Panc1 (cell line): ENCODE results near the gene LCA5L. TPM values are rescaled to one million over a fixed set of nuclear protein-coding genes. Genes with fewer than 3 reads are reported as not detected.
"Not testable (repeated sequence)": the region's sequence is repeated elsewhere in the genome, so short reads cannot be mapped to it uniquely, and the experiment has no call there.

Experiments
- ATAC-seq: fragments of 200-7000 bp; cut with Tn5 transposase; 2 replicates; pipeline ENCODE4 v1.9.1; 2020; ENCODE audit warnings: mild to moderate bottlenecking, moderate library complexity
- BruUV-seq: library from RNA; stranded (reverse); fragments of 400-500 nt; replicated peaks from 2 replicates; lab custom pipeline; 2021; lab: Mats Ljungman, UMichigan
- CTCF ChIA-PET: fragments of 300-600 bp; sonication (Branson Sonifier 250); formaldehyde crosslinking; loops from one replicate; lab custom pipeline; 2022; ENCODE audit warnings: antibody characterized with exemption; lab: Charles Lee
- POLR2A ChIA-PET: fragments of 300-600 bp; sonication (Branson Sonifier 250); formaldehyde crosslinking; loops from one replicate; lab custom pipeline; 2022; ENCODE audit warnings: antibody characterized with exemption; lab: Charles Lee
- DNase-seq: peaks from one replicate; pipeline ENCODE4 v3.0.0-alpha.2; 2010; ENCODE audit warnings: low read depth, low spot score
- H3K27ac ChIP-seq: 2 replicates; pipeline ENCODE4 v1.5.1; 2011; ENCODE audit warnings: mild to moderate bottlenecking, low read length, inconsistent platforms
- H3K27me3 ChIP-seq: fragments of 200-500 bp; sonication (Bioruptor generic); 2 replicates; pipeline ENCODE4 v1.6.0; 2014; ENCODE audit warnings: low read length, inconsistent platforms; ENCODE audit not compliant: control insufficient read depth, insufficient read depth
- H3K36me3 ChIP-seq: fragments of 200-500 bp; sonication (Bioruptor generic); 2 replicates; pipeline ENCODE4 v1.5.1; 2014; ENCODE audit warnings: inconsistent platforms, mild to moderate bottlenecking, low read length, moderate library complexity; ENCODE audit not compliant: control insufficient read depth, insufficient read depth
- H3K4me1 ChIP-seq: 2 replicates; pipeline ENCODE4 v1.5.1; 2011; ENCODE audit warnings: inconsistent platforms, mild to moderate bottlenecking, low read length, moderate library complexity; ENCODE audit not compliant: control insufficient read depth, insufficient read depth
- H3K4me3 ChIP-seq, 2 experiments: 2 replicates each; pipeline ENCODE4 v1.5.1; 2011 to 2012; ENCODE audit warnings: low read depth in 2 of 2, low read length in 2 of 2, mild to moderate bottlenecking in 2 of 2, inconsistent platforms in 1 of 2, moderate library complexity in 1 of 2
- H3K9me3 ChIP-seq: fragments of 200-500 bp; sonication (Bioruptor generic); 2 replicates; pipeline ENCODE4 v1.5.1; 2014; ENCODE audit warnings: low read depth, mild to moderate bottlenecking, inconsistent platforms, low read length, moderate library complexity; ENCODE audit not compliant: control insufficient read depth, insufficient read depth
- POLR2AphosphoS5 ChIP-seq: IDR thresholded peaks from 2 replicates; pipeline ENCODE4 v1.6.1; 2012; ENCODE audit warnings: mild to moderate bottlenecking, low read depth, low read length, moderate library complexity
- REST ChIP-seq, 2 experiments: IDR thresholded peaks; 2 replicates each; pipeline ENCODE4 v1.6.1; 2011 to 2012; ENCODE audit warnings: low read depth in 2 of 2, control low read depth in 1 of 2, low read length in 1 of 2, mild to moderate bottlenecking in 1 of 2, moderate library complexity in 1 of 2; ENCODE audit not compliant: insufficient read depth in 1 of 2
- SIN3A ChIP-seq: IDR thresholded peaks from 2 replicates; pipeline ENCODE4 v1.6.1; 2012; ENCODE audit warnings: low read depth, mild to moderate bottlenecking, low read length, moderate library complexity, borderline replicate concordance; ENCODE audit not compliant: insufficient read depth
- TCF7L2 ChIP-seq: IDR thresholded peaks from 2 replicates; pipeline ENCODE4 v1.6.1; 2011; ENCODE audit warnings: mild to moderate bottlenecking, low read depth, low read length, inconsistent platforms
- in situ Hi-C: cut with HindIII; loops from 2 replicates; pipeline ENCODE4 v1.10.0; 2016; ENCODE audit warnings: low sequenced_read_pairs, low pct_unique_long_range_greater_than_20kb
- intact Hi-C: fragments of 100-400 bp; cut with micrococcal nuclease; formaldehyde crosslinking; loops from one replicate; pipeline ENCODE4 v1.10.0; 2022; ENCODE audit not compliant: unreplicated experiment
- total RNA-seq: library from RNA; stranded (reverse); gene quantifications from one replicate; pipeline ENCODE4 v1.2.1, GENCODE V29; 2021; ENCODE audit not compliant: unreplicated experiment
- TF ChIP-seq, protein P1 (sequence below): fragments of 450-650 bp; IDR thresholded peaks from 2 replicates; pipeline ENCODE4 v1.5.1; 2017; ENCODE audit warnings: mild to moderate bottlenecking

LCA5L gene
- total RNA-seq, 1 experiment from 2014 or later = 0.87 TPM

- intact Hi-C loops = no loop called here
Measured at GRCh38 chr21:39385299-39386145, 60.1 kb downstream of the LCA5L start.

DNA sequence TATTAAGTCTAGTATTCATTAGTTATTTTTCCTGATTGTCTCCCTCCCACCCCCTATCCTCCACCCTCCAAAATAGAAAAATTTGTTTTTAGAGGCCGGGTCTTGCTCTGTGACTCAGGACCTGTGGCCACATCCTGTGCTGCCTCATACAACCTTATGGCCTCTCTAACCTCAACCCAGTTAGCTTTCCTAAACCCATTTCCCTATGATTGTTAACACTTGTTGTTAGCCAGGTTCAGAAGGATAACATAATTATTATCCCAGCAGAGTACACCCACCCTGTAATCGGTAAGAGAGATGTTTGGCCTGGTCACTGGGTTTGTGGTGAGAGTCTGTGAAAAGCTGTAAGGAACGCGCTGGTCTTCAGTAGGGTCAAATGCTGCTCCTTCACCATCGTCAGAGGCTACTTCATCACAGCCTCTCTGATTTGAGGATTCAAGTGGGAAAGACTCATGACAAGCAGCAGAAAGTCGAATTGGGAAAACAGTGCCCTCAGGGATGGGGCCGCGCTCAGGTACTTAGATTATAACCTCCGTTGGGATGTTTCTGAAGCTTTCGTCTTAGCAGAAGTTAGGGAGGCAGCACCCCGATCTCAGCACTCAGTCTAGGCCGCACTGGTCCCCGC lies 60.8 kb downstream of the LCA5L start:
- POLR2A ChIA-PET = interaction anchor here (0.6 kb wide), 1 partner anchor 35 kb away, joined by 13 read pairs; no protein-coding TSS in a partner anchor
- no peaks in the 10 kb centered on the region for H3K9me3 ChIP-seq
- no TSS peak for BruUV-seq
- intact Hi-C loops (no loop called here), in situ Hi-C loops (no loop called here)
- CTCF ChIA-PET = no interaction called here
- H3K4me1 ChIP-seq = peaks cover 19% of the 10 kb centered on the region
- no peak for ATAC-seq
- no peak for DNase-seq
- TF ChIP-seq, protein P1, sequence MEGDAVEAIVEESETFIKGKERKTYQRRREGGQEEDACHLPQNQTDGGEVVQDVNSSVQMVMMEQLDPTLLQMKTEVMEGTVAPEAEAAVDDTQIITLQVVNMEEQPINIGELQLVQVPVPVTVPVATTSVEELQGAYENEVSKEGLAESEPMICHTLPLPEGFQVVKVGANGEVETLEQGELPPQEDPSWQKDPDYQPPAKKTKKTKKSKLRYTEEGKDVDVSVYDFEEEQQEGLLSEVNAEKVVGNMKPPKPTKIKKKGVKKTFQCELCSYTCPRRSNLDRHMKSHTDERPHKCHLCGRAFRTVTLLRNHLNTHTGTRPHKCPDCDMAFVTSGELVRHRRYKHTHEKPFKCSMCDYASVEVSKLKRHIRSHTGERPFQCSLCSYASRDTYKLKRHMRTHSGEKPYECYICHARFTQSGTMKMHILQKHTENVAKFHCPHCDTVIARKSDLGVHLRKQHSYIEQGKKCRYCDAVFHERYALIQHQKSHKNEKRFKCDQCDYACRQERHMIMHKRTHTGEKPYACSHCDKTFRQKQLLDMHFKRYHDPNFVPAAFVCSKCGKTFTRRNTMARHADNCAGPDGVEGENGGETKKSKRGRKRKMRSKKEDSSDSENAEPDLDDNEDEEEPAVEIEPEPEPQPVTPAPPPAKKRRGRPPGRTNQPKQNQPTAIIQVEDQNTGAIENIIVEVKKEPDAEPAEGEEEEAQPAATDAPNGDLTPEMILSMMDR = no peak
- TF ChIP-seq TCF7L2 (no peak), POLR2AphosphoS5 (no peak), SIN3A (no peak), REST (IDR thresholded peaks at IDR 0.05; ENCODE audit: insufficient read depth in 1 of 2, low read depth in 2 of 2, low read length in 1 of 2) (no peak)
- H3K27me3 ChIP-seq = no peaks in the 10 kb centered on the region
- no peak overlapping the region for H3K4me3 ChIP-seq
- H3K36me3 ChIP-seq = no peaks in the 10 kb centered on the region
- H3K27ac ChIP-seq = peak overlapping the region; percentile 7; the same call in 1 of the 2 replicates

More at GRCh38 chr21:39385299-39386145, 60.1 kb downstream of the LCA5L start:
- no TSS peak for BruUV-seq
- ChIA-PET POLR2A (interaction anchor here (0.6 kb wide), 1 partner anchor 35 kb away, joined by 13 read pairs; no protein-coding TSS in a partner anchor), CTCF (no interaction called here)
- no peak for TF ChIP-seq SIN3A
- TF ChIP-seq TCF7L2 = no peak
- TF ChIP-seq, protein P1 = no peak
- TF ChIP-seq REST (IDR thresholded peaks at IDR 0.05; ENCODE audit: insufficient read depth in 1 of 2, low read depth in 2 of 2, low read length in 1 of 2) = no peak
- H3K27ac ChIP-seq = peak overlapping the region; percentile 89
- in situ Hi-C loops = no loop called here
- no peaks in the 10 kb centered on the region for H3K9me3 ChIP-seq
- peaks cover 19% of the 10 kb centered on the region for H3K4me1 ChIP-seq
- H3K36me3 ChIP-seq = no peaks in the 10 kb centered on the region
- DNase-seq (no peak), ATAC-seq (peak; percentile 74)
- H3K27me3 ChIP-seq = no peaks in the 10 kb centered on the region
- H3K4me3 ChIP-seq = peak overlapping the region; percentile 27 to 51

DNA sequence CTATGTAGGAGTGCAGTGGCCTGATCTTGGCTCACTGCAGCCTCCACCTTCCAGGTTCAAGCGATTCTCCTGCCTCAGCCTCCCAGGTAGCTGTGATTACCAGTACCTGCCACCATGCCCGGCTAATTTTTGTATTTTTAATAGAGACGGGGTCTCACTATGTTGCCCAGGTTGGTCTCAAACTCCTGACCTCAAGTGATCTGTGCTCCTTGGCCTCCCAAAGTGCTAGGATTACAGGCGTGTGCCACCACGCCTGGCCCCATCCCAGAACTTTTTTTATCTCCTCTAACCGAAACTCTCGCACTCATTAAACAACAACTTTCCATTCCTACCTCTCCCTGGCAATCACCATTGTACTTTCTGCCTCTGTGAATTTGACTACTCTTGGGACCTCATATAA lies 63.5 kb downstream of the LCA5L start:
- H3K27me3 ChIP-seq, BruUV-seq, DNase-seq, ATAC-seq, H3K27ac ChIP-seq, H3K9me3 ChIP-seq, in situ Hi-C loops, POLR2A ChIA-PET, H3K36me3 ChIP-seq, CTCF ChIA-PET, H3K4me3 ChIP-seq, intact Hi-C loops: not testable (repeated sequence)
- peaks cover 14% of the 10 kb centered on the region for H3K4me1 ChIP-seq
